ENCODE results near the gene ZNF181.
A peak's percentile ranks its signal among the peaks of the same experiment; 100 is the strongest.

Gene ZNF181

DNA sequence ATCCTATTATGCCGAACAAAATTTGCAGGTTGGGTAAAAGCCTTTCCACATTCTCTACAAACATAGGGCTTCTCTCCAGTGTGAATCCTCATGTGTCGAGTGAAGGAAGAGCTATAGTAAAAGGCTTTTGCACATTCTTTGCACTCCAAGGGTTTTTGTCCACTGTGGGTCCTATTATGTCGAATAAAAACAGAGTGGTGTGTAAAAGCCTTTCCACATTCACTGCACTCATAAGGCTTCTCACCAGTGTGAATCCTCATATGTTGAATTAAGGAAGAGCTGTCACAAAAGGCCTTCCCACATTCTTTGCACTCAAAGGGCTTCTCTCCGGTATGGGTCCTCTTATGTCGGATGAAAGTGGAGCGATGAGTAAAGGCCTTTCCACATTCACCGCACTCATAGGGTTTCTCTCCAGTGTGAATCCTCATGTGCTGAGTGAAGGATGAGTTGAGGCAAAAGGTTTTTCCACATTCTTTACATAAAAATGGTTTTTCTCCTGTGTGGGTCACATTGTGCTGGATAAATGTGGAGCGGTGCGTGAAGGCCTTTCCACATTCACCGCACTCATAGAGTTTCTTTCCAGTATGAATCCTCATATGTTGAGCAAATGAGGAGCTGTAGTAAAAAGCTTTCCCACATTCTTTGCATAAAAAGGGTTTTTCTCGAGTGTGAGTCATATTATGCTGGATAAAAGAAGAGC is 25.3 kb downstream of the ZNF181 start:
- no peak for DNase-seq

DNA sequence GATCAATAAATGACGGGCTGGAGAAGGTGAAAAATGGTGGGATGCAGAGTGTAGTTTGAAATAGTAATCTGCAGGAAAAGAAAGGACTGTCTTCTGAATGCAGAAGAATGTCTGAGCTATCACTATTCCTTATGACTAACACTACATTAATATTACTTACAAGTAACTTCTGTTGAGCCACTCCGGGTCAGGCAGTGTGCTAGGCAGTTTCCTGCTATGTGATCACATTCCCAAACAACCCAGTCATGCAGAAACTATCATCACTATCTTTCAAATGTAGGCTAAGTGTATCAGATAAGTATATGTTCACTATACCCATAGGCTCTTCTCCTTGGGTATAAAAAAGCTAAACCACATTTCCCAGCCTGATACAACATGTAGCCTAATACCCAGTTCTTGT is 32.3 kb downstream of the ZNF181 start:
- no peak for DNase-seq

DNA sequence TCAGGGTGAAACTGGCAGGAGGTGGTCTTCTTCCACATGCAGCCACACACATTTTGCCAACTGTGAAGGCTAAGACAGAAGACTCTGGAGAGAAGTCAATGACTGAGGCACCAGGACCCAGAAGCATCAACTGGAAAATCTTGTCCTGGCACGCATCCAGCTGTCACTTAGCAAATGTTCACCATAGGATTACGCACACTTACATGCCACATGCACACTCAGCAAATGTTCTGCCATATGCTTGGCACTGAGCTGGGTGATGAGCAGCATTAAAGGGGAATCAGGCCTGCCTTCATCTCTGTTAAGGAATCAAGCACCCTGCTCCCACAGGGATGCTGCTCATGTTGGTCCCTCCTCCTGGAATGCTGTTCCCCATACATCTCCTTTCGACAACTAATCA is 33.9 kb downstream of the ZNF181 start:
- no peak for DNase-seq

DNA sequence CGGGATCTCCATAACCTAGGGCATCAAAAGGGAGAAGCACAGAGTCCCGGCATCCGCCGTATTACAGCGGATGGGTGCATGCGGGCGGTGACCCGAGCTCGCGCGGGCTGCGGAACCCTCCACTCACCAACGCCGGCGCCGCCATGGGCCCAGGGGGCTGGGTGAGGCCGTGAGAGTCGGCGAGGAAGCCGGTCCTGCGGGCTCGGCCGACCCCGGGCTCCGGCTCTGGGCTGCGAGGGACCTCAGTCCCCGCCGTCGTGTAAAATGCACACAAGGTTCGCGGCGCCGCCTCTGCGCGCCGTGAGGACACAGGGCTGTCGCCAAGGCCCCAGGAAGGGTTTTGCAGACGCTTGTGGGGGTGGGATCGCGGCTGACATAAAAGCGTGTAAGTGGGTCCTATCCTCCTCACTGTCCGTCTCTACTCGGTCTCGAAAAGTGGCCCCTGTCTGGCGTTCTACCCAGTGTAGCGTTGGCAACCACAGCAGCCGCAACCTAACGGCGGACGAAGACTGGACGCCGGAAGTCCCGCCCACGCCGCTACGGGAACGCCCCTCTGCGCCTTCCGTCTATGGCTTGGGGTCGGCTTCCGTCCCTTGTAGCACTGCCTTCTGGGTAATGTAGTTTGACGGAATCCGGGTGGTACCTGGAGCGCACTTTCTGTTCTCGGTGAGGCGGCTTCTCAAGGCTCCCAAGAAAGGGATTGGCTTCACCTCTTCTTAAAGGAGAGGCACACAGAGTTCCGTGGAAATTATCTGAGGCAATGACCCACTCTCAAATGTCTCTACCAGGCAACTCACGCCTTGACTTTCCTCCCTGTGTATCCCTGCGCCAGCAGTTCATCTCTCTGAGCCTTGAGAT is 38.9 kb downstream of the ZNF181 start, which contains the start of gene ZNF599:
ZNF599 (minus strand) TSS at position 519 of the 858 bp plus-strand sequence; CDS start at position 145, 374 bp downstream.
- DNase-seq: peak; percentile 94

DNA sequence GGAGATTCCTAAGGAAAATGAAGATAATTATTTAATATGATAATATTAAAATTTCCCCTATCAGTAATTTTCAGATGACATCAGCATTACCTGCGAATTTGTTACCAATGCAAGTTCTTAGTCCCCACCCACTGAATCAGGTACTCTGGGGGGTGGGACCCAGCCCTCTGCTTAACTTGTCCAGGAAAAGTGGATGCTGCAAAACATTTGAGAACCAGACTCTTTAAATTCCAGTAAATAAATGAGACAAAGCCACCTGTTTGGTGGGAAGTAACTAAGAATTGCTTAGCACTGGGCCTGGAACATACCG is 39.5 kb downstream of the ZNF181 start:
- no peak for DNase-seq

DNA sequence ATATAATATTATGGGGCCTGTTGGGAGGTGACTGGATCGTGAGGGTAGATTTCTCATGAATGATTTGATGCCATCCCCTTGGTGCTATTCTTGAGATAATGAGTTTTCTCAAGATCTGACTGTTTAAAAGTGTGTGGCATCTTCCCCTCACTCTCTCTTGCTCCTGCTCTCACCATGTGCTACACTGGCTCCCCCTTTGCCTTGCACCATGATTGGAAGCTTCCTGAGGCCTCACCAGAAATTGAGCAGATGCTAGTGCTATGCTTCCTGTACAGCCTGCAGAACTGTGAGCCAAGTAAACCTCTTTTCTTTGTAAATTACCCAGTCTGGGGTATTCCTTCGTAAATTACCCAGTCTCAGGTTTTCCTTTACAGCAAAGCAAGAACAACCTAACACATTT is 40.8 kb downstream of the ZNF181 start:
- DNase-seq: no peak

DNA sequence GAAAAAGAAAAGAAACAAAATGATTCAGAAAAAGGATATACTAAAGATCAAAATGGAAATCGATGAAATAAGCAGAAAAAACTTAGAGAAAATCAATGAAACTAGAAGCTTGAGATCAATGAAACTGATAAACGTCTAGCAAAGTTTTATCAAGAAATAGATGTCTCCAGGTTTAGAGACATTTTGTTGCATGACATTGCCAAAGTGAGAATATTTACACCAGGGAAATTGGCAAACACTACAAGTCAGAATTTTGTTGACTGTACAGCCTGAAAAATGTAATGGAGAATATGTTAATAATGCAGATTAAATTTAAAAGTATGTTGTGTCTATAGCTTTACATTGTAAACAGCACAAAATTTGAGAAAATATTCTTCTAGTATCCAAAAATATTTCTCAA is 44.3 kb downstream of the ZNF181 start:
- DNase-seq: no peak

DNA sequence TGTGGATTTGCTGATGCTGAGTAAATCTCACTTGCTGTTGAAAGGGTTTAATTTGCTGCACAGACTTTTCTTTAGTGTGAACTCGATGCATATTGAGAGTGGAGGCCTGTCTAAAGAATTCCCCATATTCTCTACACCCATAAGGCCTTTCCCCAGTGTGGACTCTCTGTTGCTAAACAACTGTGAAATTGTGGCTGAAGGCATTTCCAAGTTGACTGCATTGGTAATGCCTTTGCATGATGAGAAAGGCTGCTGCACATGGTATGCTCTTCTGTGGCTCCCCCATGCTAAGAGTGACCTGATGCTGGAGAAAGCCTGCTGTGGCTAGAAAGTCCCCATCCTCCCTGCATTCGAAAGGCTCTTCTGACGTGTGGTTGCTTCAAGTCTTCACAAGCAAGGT is 45.6 kb downstream of the ZNF181 start:
- no peak for DNase-seq

DNA sequence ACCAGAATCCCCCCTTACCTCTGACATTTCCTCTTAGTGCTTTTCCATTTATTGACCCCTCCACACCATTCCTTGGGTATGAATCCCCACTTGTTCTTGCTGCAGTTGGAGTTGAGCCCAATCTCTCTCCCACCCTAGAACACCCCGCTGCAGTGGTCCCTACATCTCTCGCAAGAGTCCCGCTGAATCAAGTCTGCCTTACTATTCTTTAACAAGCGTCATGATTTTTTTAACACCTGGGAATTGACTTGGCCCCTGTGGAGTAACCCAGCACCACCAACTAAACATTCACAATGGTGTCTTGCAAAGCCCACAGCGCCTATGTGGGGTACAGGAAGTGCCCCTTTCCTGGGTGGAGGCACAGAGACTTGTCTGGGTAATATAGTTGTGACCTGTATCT is 52.2 kb downstream of the ZNF181 start:
- DNase-seq: no peak

DNA sequence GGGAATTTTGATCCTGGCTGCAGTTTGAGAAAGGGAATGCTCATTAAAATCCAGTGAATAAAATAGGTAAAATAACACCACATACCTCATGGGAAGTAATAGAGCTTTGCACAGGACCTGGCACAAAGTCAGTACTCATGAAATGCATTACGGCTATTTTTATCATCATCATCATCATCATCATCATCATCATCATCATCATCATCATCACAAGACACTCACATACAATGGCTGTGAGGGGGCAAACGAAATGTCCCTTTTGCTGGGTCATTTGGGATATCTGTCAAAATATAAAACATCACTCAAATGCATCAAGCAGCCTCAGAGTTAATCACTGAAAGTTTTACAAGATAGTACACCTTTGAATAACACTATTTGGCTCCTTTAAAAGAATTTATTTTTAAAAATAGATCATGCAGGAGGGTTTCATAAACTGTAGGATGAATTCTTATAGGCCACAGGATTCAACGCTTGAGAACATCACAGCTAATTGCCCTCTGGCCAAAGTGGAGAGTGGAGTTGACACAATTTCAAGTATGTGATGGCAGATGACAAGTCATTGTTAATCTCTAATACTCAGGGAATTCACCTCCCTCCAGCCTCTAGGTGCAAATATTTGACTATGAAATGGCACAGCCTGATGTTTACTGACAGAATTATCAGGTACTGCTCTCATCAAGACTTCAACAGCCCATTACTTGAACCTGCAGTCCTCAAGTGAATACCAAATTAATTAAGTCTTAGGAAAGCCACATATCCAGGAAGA is 53.2 kb downstream of the ZNF181 start:
- no peak for DNase-seq

DNA sequence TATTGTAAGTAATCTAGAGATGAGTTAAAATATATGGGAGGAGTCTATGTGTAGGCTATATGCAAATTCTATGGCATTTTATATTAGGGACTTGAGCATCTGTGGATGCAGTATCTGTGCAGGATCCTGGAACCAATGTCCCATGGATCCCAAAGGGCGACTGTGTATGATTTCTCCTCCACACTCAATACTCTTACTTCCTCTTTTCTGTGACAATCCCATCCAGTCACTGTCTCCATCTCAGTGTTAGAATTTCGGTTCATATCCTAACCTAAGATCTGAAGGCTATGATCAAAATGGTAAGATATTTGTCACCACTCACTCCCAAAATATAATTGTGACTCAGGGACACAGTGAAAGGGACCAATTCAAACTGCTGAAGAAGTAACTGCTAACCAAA is 54.0 kb downstream of the ZNF181 start:
- no peak for DNase-seq

DNA sequence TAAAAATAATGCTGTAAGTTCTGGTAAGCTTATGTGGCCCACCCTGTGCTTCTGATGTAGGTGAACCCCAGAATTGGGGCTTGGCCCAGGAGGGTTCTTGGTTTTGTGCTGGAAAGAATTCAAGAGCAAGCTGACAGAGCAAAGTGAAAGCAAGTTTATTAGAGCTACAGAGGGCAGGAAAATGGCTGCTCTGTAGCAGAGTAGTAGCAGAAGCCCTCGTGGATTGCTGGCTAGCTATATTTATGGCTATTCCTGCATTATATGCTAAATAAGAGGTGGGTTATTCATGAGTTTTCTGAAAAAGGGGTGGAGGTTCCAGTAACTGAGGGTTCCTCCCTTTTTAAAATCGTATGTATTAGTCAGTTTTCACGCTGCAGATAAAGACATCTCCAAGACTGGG is 59.5 kb downstream of the ZNF181 start:
- DNase-seq: no peak

DNA sequence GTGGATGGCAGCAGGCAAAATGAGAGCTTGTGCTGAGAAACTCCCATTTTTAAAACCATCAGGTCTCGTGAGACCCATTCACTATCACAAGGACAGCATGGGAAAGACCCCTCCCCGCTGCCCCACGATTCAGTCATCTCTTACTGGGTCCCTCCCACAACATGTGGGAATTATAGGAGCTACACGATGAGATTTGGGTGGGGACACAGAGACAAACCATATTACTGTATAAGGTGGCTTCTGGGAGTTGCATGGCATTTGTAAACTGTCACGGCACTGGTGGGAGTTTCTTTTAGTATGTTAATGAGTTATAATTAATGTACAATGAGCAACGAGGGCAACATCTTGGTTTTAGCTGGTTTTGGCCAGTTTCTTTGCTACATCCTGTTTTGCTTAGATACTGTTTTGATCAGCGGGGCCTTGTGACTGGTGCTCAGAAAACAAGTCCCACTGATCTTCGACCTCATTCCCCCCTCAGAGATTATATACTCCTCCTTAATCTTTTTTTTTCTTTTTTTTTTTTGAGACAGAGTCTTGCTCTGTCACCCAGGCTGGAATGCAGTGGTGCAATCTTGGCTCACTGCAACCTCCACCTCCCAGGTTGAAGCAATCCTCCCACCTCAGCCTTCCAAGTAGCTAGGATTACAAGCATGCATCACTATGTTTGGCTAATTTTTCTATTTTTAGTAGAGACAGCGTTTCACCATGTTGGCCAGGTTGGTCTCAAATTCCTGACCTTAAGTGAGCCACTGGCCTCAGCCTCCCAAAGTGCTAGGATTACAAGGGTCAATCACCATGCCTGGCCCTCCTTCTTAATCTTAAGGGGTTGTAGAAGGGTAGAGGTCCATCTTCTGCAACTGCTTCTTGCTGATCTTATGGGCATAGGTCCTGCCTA is 60.3 kb downstream of the ZNF181 start:
- DNase-seq: no peak
